ENCODE measurements around the gene UVSSA. TPM values are rescaled to one million over a fixed set of nuclear protein-coding genes. Genes with fewer than 3 reads are reported as not detected.

UVSSA gene
- total RNA-seq, 1 donor from 2014 or later, result 35.2 TPM

- no peak overlapping the region for H3K4me3 Mint-ChIP-seq
These were observed 20.1 kb upstream of the UVSSA start for GRCh38 chr4:1326751-1327525.

GRCh38 chr4:1327526-1328266 lies 19.3 kb upstream of the UVSSA start:
- ChIA-PET CTCF (no interaction called here), POLR2A (no interaction called here)
- DNase-seq (no peak), ATAC-seq (ENCODE audit: low read depth) (no peak)
- Mint-ChIP-seq H3K9me3 (no peaks in the 10 kb centered on the region), H3K27me3 (no peaks in the 10 kb centered on the region), H3K4me1 (no peaks in the 10 kb centered on the region), H3K4me3 (no peak overlapping the region), H3K27ac (no peak overlapping the region), H3K36me3 (ENCODE audit: low read depth) (peaks cover 43% of the 10 kb centered on the region)
- TF ChIP-seq CTCF (IDR thresholded peaks at IDR 0.05), result no peak
- intact Hi-C loops (cut with micrococcal nuclease), result no loop called here

More at GRCh38 chr4:1326751-1327525, 20.1 kb upstream of the UVSSA start:
- DNase-seq (no peak), ATAC-seq (ENCODE audit: low read depth) (no peak)
- POLR2A ChIA-PET, result no interaction called here
- intact Hi-C loops (cut with micrococcal nuclease), result no loop called here
- H3K9me3 Mint-ChIP-seq, result no peaks in the 10 kb centered on the region
- no peaks in the 10 kb centered on the region for H3K4me1 Mint-ChIP-seq
- H3K36me3 Mint-ChIP-seq (ENCODE audit: low read depth), result peaks cover 44% of the 10 kb centered on the region
- CTCF ChIA-PET, result no interaction called here
- H3K27me3 Mint-ChIP-seq, result no peaks in the 10 kb centered on the region
- H3K27ac Mint-ChIP-seq, result no peak overlapping the region
- TF ChIP-seq CTCF (IDR thresholded peaks at IDR 0.05), result no peak

- DNase-seq, result no peak
- POLR2A ChIA-PET, result no interaction called here
- intact Hi-C loops (cut with micrococcal nuclease), result no loop called here
- Mint-ChIP-seq H3K36me3 (ENCODE audit: low read depth) (peaks cover 47% of the 10 kb centered on the region), H3K9me3 (no peaks in the 10 kb centered on the region), H3K27me3 (no peaks in the 10 kb centered on the region), H3K4me3 (no peak overlapping the region), H3K27ac (no peak overlapping the region), H3K4me1 (no peaks in the 10 kb centered on the region)
- no peak for ATAC-seq (ENCODE audit: low read depth)
- no peak for TF ChIP-seq CTCF (IDR thresholded peaks at IDR 0.05)
- CTCF ChIA-PET, result no interaction called here
These were observed 18.5 kb upstream of the UVSSA start for GRCh38 chr4:1328267-1329155.

GRCh38 chr4:1329408-1330371 lies 17.3 kb upstream of the UVSSA start:
- no peak for DNase-seq
- POLR2A ChIA-PET, result no interaction called here
- peaks cover 54% of the 10 kb centered on the region for H3K36me3 Mint-ChIP-seq (ENCODE audit: low read depth)

More at GRCh38 chr4:1329408-1330371, 17.3 kb upstream of the UVSSA start:
- no peak for ATAC-seq (ENCODE audit: low read depth)
- intact Hi-C loops (cut with micrococcal nuclease), result no loop called here
- Mint-ChIP-seq H3K27me3 (no peaks in the 10 kb centered on the region), H3K4me3 (no peak overlapping the region), H3K9me3 (no peaks in the 10 kb centered on the region), H3K27ac (no peak overlapping the region), H3K4me1 (no peaks in the 10 kb centered on the region)
- TF ChIP-seq CTCF (IDR thresholded peaks at IDR 0.05), result no peak
- CTCF ChIA-PET, result no interaction called here
